GM21723 (cell line): ENCODE results near the gene EPN1.

Source experiments
- ATAC-seq: cut with Tn5 transposase; IDR thresholded peaks from one replicate; pipeline ENCODE4 v1.9.1; 2021; ENCODE audit warnings: mild to moderate bottlenecking, moderate library complexity; ENCODE audit not compliant: unreplicated experiment

Gene EPN1

DNA sequence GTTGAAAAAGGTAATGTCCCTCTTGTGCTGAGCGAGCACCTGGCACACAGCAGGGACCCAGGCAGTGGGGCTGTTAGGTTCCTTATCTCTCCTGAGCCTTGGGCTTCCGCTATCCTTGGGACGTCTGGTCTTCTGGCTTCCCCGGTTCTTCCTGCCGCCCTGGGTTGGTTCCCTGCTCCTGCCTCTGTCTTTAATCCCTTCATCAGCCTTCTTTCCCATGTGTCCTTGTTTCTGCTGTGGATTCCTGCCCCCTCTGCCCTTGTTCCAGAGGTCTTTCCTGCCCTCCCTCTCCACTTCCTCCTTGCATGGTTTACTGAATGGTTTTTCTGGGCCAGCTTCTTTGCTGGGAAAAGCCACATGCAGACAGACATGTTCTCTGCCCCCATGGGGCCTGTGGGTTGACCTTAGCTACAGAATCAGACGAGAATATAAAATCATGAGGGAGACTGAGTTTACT lies 2.6 kb downstream of the EPN1 start:
- ATAC-seq, result no peak

DNA sequence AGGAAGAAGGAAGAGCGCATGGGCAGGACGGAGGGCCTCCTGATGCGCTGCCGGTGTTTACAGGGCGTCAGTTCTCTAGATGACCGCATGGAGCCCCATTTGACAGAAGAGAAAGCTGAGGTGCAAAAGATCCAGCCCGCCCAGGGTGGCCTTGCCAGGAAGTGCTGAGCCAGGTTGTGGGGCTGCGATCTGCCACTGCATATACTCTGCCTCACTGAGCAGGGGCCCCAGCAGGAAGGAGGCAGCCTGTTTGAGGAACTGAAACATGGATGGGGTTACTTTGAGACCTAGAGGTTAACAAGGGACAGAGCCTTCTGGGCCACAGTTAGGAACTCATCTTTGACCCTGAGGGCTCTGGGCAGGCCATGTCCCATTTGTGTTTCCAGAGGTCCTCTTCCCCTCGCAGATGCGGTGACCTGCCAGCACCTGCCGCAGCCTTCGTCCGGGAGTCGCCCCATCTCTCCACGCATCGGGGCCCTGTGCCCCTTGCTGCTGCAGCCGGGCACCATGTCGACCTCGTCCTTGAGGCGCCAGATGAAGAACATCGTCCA lies 3.2 kb downstream of the EPN1 start:
- peak; percentile 75 for ATAC-seq

DNA sequence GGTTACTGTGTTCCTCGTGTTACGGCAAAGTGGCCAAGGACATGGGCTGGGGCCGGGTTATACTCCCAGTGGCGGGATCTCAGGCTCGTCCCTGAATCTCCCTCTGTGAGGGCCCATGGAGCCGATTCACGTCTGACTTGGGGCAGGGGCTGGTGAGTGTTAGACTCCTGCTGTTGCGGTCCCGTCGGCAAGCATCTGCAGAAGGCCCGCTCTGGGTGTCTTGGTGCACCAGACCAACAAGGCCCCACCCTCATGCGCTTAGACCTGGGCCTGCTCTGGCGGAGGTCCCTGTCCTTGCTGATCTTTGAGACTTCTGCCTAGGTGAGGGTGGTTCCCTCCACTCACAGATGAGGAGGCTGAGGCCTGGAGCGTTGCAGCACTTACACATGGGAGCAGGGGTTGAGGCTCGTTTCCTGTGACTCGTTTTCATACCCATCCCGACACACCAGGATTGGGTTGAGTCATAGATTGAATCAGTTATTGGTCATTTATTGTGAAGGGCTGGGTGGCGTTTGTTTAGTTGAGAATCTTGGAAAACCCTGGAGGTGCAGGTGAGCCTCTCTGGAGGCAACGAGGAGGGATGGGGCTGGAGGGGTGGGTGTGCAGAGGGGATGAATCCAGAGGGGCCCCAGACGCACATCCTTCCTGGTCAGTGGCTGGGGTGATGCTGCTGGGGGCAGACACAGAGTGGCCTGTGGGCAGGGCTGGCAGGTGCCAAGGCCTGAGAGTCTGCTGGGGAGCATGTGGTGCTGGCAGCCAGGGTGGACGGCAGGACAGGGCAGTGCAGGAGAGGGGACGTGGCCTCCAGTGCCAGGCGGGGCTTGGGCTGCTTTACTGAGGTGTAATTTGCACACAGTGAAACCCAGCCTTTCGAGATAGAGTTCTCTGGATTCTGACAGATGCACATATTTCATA lies 4.6 kb downstream of the EPN1 start:
- ATAC-seq, result no peak

DNA sequence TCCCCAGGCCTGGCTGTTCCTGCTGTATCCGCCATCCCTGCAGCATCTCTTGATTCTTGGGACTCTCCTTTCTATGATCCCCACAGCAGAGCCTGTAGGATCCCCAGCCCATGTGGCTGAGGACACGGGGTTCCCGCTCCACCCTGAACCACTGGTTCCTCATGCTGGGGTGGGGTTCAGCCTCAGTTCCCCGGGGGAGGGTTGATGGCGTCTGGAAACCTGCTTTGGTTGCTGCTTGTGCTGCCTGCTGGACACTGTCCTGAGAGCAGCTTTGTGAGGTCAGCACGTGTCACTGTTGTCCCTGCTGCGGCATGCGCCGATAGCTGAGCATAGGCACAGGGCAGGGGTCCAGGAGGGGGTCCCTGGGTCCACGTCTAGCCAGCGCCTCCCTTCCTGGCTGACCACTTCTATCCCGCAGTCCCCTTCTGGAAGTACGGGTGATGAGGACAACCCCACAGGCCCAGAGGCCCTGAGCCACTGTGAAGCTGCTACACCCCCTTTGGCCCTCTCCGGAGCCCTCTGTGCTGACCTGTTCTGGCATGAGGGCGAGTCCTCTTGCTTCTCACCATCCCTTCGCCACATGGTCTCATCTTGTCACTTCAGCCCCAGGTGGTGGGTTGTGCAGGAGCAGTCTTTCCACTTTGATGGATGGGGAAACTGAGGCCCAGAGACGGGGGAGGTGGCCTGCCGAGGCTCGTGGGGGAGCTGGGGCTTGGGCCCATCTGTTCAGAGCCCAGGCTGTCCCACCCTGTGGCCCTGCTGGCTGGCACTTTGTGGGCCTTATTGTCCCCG lies 5.5 kb downstream of the EPN1 start:
- ATAC-seq, result no peak

DNA sequence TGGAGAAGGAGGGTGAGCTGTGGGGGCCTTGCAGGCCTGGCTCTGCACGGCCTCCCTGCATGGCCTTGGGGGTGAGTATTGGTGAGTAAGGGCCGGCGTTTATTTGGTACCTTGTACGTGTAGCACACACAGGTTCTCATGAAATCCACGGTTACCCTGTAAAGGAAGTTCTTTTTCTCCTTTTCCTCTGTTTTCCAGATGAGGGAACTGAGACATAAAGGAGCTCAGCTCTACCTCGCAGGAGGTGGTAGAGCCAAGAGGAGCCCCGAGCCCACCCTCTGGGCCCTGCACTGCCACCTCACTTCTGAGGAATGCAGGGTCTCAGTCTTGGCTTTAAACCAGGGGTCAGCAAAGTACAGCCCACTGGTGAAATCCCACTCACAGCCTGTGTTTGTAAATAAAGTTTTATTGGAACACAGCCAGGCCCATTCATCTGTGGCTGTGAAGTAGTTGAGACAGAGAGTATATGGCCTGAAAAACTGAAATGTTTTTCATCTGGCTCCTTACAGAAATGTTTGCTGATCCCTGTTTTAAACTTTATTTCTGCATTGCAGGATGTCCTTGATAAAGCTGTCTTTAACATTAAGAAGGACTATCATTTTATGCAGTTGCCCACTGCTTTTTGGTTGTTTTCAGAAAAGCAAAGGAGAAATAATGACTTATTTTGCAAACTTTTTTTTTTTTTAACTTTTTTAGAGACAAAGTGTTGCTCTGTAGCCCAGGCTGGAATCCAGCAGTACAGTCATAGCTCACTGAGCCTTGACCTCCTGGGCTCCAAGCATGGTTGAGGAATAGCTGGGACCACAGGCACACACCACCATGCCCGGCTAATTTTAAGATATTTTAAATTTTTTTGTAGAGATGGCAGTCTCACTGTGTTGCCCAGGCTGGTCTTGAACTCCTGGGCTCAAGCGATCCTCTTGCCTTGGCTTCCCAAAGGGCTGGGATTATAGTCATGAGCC lies 6.4 kb downstream of the EPN1 start:
- no peak for ATAC-seq

DNA sequence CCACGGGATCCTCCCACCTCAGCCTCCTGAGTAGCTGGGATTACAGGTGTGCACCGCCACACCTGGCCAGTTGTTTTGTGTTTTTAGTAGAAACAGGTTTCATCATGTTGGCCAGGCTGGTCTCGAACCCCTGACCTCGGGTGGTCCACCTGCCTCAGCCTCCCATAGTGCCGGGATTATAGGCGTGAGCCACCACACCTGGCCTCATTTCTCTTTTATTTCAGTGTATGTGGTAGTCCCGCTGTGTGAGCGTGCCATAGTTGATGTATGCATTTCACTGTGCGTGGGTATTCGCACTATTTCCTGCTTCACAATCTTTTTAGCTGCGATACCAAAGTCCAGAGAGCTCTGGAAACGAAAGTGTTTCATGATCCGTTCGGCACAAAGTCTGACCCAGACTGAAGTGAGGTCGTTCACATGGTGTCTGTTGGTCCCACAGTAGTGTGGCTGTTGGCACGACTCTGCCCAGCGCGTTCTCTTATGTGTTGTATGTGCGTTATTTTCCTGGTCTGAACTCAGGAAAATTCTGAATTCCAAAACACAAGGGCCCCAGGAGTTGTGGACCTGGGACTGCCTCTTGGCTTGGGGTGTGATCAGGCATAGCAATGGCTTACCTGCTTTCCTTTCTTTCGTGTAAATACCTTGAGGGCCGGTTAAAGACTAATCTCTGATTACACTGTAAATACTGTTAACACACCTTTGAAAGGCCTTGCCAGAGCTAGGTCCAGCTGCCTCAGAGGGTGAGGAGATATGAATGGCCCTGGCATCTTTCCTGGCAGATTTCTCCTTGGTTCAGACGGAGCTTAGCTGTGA lies 8.6 kb downstream of the EPN1 start:
- no peak for ATAC-seq

DNA sequence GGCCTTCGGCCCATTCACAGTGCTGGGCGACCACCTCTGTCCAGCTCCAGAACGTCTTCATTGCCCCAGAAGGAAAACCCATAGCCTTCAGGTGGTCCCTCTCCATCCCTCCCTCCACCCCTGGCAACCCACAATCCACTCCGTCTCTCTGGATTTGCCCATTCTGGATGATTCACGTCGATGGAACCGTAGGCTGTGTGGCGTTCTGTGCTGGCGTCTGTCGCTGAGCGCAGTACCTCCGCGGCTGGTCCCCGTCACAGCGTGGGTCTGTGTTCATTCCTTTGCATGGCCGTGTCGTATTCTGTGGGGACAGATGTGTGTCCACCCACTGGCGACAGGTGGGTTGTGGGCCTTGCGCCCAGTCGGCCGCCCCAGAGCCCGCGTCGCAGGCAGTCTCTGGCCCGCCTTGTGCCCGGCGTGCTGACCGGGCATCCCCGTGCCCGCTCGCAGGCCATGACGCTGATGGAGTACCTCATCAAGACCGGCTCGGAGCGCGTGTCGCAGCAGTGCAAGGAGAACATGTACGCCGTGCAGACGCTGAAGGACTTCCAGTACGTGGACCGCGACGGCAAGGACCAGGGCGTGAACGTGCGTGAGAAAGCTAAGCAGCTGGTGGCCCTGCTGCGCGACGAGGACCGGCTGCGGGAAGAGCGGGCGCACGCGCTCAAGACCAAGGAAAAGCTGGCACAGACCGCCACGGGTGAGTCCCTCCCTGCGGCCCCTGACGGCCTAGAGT lies 10.1 kb downstream of the EPN1 start:
- ATAC-seq, result no peak

DNA sequence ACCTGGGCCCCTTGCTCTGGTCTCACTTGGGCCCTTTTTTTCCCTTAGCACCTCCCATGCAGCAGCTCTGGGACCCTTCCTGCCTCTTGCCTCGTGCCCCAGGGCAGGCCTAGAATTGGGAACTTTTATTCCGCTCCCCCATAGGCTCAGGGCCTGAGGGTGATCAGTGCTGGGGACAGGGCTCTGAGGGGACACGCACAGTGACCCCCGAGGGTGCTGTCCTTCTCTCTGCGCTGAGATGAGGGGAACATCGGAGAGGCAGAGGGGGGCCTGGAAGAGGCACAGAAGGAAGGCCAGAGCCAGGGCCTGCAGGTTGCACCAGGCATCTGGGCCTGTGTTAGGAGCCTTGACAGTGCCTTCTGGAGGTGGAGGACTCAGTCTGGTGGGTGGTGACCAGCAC lies 10.8 kb downstream of the EPN1 start:
- no peak for ATAC-seq

DNA sequence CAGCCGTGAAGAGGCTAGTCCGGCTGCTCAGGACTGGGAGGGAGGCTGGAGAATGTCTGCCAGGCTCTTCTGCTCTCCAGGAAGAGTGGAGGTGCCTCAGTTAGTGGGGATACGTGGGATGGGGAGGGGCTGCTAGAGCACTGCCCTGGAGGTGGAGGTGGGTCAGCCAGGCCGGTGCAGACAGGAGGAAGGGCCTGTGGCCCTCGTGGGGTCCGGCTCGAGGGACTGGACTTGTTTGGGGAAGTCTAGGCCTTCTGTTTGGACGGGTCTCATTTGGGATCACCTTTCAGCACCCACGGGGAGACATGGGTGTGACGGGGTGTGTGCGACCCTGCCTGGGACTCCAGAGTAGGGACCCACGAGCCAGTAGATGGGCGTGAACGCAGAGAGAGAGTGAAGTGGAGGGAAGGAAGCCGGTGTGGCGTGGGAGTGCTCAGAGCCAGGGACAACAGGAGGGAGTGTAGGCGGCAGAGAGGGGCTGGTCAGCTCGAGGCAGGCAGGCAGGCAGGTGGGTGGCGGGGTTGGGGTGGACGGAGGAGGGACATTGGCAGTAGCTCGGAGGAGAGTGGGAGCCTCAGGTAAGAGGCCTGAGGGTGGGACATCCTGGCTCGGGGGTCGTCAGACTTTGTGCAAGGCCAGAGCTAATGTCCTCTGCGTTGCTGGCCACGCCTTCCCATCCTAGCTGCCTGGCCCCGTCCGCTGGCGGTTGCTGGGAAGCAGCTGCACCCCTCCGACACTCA lies 11.5 kb downstream of the EPN1 start:
- ATAC-seq, result no peak

DNA sequence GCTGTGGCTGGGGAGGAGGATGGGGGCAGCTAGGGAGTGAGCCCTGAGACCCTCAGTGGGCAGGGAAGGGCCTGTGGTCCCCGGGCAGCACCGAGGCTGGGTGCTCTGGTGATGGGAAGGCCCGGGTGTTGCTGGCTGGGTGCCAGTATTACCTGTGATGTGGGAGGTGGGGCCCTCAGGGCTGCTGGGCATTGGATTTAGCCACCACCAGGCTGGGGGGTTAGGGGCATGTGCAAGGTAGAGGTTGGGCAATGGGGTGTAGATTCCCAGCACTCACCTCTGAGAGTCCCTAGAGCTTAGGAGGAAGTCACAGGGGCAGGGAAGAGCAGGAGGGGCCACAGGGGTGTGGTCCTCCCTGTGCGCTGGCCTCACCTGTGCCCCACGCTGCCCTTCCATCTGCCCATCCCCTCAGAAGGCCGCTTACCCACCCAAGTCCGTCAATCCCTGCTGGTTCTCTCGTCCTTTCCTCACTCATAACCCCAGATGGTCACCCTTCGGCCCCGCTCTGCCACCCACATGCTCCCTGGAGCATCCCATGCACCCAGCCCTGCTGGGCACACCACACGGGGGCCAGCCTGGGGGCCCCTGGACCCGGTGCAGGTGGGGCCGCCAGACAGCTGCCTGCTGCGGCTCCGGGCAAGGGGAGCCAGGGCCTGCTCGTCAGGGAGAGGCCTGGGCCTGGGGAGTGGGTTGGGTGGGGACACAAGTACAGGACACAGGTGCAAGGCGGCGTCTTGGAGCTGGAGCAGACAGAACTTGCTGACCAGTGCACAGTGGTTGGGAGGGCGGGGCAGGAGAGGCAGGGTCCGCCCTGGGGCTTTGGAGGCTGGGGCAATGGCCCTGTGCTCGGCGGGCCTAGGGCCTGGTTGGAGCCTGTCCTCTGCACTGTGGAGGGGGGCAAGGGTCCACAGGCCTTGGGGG lies 12.5 kb downstream of the EPN1 start:
- ATAC-seq, result no peak

DNA sequence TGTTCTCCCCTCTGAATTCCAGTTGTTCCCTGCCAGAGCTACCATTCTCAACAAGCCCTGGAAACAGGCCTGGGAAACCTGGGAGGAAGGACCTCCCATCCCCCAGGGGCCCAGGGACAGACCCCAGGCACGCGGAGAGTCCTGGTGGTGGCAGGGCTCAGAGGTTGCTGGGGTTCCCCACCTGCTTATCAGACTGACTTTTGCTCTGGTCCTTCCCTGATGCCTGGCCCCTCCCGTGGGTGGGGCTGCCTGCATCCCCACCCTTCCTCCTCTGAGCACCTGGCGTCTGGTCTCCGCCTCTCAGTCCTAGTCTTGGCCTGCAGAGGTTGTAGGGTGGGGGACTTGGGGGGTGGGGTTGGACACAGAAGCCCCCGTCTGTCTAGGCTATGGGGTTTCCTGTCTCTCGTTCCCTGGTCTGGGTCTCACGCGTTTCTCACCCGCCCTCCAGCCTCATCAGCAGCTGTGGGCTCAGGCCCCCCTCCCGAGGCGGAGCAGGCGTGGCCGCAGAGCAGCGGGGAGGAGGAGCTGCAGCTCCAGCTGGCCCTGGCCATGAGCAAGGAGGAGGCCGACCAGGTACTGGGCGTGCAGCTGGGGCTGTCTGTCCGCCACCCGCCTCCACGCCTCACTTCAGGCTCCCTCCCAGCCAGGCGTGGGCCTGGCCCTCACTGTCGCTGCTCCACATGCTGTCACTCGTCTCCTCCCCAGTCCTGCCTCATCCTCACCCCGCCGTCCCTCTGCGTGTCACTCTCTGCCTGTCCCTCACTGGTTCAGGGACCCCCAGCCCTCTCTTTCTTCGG lies 13.6 kb downstream of the EPN1 start:
- no peak for ATAC-seq

DNA sequence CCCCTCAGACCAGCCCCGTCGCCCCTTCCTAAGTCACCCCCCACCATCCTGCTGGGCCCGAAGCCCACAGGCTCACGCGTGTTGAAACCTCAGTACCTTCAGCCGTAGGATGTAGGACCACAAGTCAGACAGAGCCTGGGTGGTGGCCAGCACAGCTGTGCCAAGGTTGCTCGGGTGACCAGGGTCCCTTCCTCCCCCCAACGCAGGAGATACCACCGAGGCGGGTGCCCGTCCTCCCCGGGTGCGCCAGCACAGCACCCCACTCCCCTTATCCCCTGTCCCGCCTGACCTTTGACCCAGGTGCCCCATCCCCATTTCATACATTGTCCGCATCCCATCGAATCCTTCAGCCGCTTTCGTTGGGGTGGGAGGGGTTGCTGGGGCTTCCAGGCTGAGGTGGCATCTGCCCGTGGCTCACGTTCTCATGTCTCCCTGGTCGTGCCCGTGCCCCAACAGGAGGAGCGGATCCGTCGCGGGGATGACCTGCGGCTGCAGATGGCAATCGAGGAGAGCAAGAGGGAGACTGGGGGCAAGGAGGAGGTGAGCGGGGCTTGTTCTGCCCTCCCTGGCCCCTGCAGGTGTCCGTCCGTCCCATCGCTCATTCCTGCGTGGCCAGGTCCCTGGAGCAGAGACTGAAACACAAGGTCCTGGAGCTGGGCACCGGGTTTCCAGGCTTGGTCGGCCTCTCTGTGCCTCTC lies 14.5 kb downstream of the EPN1 start:
- ATAC-seq, result no peak

DNA sequence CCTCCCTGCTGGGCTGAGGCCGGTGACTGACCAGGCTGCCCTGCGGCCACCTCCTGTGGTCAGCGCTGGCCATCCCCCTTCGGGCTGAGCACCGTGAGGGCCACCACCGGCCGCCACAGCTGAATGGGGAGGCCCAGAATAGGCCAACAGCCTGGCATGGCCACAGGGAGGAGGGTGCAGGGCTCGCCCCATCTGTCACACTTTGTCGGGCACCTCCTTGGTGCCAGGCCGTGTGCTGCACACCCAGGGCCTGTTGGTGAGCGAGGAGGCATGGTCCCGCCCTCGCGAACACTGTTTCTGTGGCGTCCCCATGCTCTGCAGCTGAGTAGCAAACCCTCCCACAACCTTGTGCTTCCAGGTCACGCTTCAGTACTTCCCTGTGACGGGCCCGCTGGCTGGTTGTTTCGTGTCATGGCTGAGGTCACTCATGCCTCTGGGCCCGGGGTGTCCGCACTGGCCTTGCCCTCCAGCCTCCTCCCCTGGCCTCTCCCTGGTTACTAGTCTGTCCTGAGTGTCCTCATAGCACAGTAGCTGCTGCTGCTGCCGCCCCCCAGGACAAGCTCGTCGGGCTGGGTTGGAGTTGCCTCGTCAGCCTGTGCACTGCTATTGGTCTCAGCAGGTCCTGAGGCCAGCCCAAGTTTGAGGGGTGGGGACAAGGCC lies 15.2 kb downstream of the EPN1 start:
- no peak for ATAC-seq

DNA sequence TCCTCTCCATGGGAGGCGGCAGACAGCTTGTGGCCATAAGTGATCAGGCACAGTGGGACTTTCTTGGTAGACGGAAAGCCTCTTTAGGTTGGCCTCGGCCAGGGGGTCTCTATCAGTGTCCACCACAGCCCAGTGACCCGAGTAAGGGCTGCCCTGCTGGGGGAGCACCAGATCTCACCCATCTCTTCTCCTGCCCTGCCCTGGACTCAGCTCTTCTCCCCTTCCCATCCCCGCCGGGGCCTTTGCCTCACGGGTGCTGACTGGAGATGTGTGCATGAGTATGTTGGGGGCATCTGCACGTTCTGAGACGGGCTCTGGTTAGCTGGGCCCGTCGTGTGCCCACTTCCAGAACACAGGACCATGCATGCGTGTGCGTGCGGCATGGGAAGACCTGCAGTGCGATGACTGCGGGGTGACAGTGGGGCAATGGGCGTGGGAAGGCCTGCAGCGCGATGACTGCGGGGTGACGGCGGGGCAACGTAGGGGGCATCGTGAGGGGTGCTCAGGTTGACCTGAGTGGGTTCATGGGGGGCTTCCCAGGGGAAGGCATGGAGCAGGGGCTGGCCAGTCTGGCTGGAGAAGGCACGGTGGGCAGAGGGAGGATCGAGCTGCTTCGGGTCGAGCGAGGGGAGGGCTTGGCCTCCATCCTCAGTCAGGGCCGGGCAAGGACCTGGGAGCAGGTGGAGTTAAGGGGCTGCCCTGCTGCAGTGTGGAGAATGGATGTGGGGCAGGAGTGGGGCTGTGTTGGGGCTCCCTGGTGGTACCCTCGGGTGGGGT lies 15.9 kb downstream of the EPN1 start:
- ATAC-seq, result no peak
